HepG2 (cell line): ENCODE results near the gene RCBTB1. TPM values are rescaled to one million over a fixed set of nuclear protein-coding genes. Genes with fewer than 3 reads are reported as not detected.

Experiments
- ATAC-seq: fragments of 200-7000 bp; cut with Tn5 transposase; 3 replicates; pipeline ENCODE4 v1.9.1; 2020; ENCODE audit warnings: mild to moderate bottlenecking, moderate library complexity
- BruUV-seq: library from RNA; stranded (reverse); fragments of 400-500 nt; replicated peaks from 2 replicates; lab custom pipeline; 2021; lab: Mats Ljungman, UMichigan
- CTCF ChIA-PET: fragments of 300-600 bp; formaldehyde crosslinking; extraction: SDS; loops from one replicate; lab custom pipeline; 2021; ENCODE audit warnings: low total read pairs, inconsistent platforms, low intra/inter-chr PET ratio; lab: Yijun Ruan, JAX
- POLR2A ChIA-PET: fragments of 350-600 bp; sonication (Branson Sonifier 250); formaldehyde crosslinking; loops from one replicate; lab custom pipeline; 2020; ENCODE audit warnings: antibody characterized with exemption, inconsistent platforms; lab: Yijun Ruan, JAX
- DNase-seq: peaks from one replicate; pipeline ENCODE4 v3.0.0-alpha.2; 2015; ENCODE audit warnings: low spot score
- FAIRE-seq: peaks from 3 replicates; lab custom pipeline; 2011; peaks lifted over from hg19 to GRCh38; lab: Jason Lieb, UNC
- H2AFZ ChIP-seq: one replicate; pipeline ENCODE4 v1.6.1; 2011; ENCODE audit warnings: low read length, inconsistent platforms
- H3K27ac ChIP-seq: fragments of 300-600 bp; 3 replicates; pipeline ENCODE4 v1.8.0; 2011; ENCODE audit warnings: mixed run types, mild to moderate bottlenecking, mixed read lengths, low read length, inconsistent platforms; ENCODE audit not compliant: insufficient read depth; ENCODE audit errors: extremely low read length
- H3K27me3 ChIP-seq, 2 experiments: fragments of 200-600 bp in 1 of 2; 2 replicates in 1 of 2; 3 replicates in 1 of 2; pipeline versions ENCODE4 v1.6.0 to v1.8.0; 2011; ENCODE audit warnings: low read length in 2 of 2, mild to moderate bottlenecking in 2 of 2, moderate library complexity in 2 of 2, inconsistent platforms in 1 of 2; ENCODE audit not compliant: insufficient read depth in 2 of 2, control insufficient read depth in 1 of 2
- H3K36me3 ChIP-seq, 2 experiments: fragments of 200-600 bp in 1 of 2; replicated peaks in 1 of 2; 2 replicates in 1 of 2; 3 replicates in 1 of 2; pipeline versions ENCODE4 v1.5.1 to v1.8.0; 2011; ENCODE audit warnings: low read length in 2 of 2, inconsistent platforms in 1 of 2; ENCODE audit not compliant: insufficient read depth in 2 of 2, control insufficient read depth in 1 of 2
- H3K4me1 ChIP-seq: 2 replicates; pipeline ENCODE4 v1.5.1; 2012; ENCODE audit warnings: low read length, inconsistent platforms; ENCODE audit not compliant: insufficient read depth
- H3K4me2 ChIP-seq: 2 replicates; pipeline ENCODE4 v1.6.0; 2011; ENCODE audit warnings: low read depth, low read length, inconsistent platforms
- H3K4me3 ChIP-seq, 3 experiments: fragments of 200-600 bp in 1 of 3; sonication (generic), shearing (Covaris generic) in 1 of 3; replicated peaks in 1 of 3; 2 replicates each; pipeline ENCODE4 v1.5.1; 2011 to 2016; ENCODE audit warnings: low read length in 3 of 3, inconsistent platforms in 2 of 3, low read depth in 2 of 3, mild to moderate bottlenecking in 2 of 3, control low read depth in 1 of 3, mixed read lengths in 1 of 3; ENCODE audit not compliant: insufficient read depth in 1 of 3
- H3K79me2 ChIP-seq: one replicate; pipeline ENCODE4 v1.6.1; 2011; ENCODE audit warnings: low read length, inconsistent platforms; ENCODE audit not compliant: insufficient read depth
- H3K9ac ChIP-seq: 2 replicates; pipeline ENCODE4 v1.6.0; 2011; ENCODE audit warnings: mild to moderate bottlenecking, low read depth, low read length, inconsistent platforms; ENCODE audit not compliant: insufficient read depth
- H3K9me3 ChIP-seq: 2 replicates; pipeline ENCODE4 v1.5.1; 2012; ENCODE audit warnings: mild to moderate bottlenecking, low read length
- H4K20me1 ChIP-seq: 2 replicates; pipeline ENCODE4 v1.6.0; 2011; ENCODE audit warnings: inconsistent platforms, mild to moderate bottlenecking, low read length, moderate library complexity; ENCODE audit not compliant: insufficient read depth
- FOXA1 ChIP-seq, 2 experiments: fragments of 450-650 bp in 1 of 2; sonication (generic) in 1 of 2; formaldehyde crosslinking in 1 of 2; IDR thresholded peaks; 2 replicates each; pipeline versions ENCODE4 v1.4.0 to v1.6.1; 2016 to 2020; ENCODE audit warnings: missing genetic modification reagents in 1 of 2
- TP53 ChIP-seq: sonication (generic); formaldehyde crosslinking; conservative IDR thresholded peaks from 2 replicates; pipeline ENCODE4 v1.4.0; 2020; ENCODE audit warnings: missing genetic modification reagents
- ZNF33A ChIP-seq: sonication (generic); formaldehyde crosslinking; IDR thresholded peaks from 2 replicates; pipeline ENCODE4 v1.5.1; 2020; ENCODE audit warnings: missing genetic modification reagents, mild to moderate bottlenecking, moderate library complexity, borderline replicate concordance
- ZNF878 ChIP-seq: sonication (generic); formaldehyde crosslinking; IDR thresholded peaks from 2 replicates; pipeline ENCODE4 v1.8.1; 2023; ENCODE audit warnings: mild to moderate bottlenecking, missing genetic modification reagents, moderate library complexity
- WGBS: methylation state at CpG from one replicate; pipeline ENCODE4 v1.1.6; 2017; ENCODE audit warnings: low lambda C conversion rate; 5-methylcytosine and 5-hydroxymethylcytosine counted together
- in situ Hi-C: cut with HindIII; loops from 2 replicates; pipeline ENCODE4 v1.10.0; 2017; ENCODE audit warnings: low pct_unique_long_range_greater_than_20kb; ENCODE audit not compliant: extremely low pct_ligation_motif_present
- intact Hi-C: fragments of 100-400 bp; cut with micrococcal nuclease; formaldehyde crosslinking; loops from one replicate; pipeline ENCODE4 v1.10.0; 2022; ENCODE audit not compliant: unreplicated experiment
- polyA plus RNA-seq, 8 experiments: library from polyadenylated mRNA; depleted of rRNA in 3 of 8; stranded (reverse) in 7 of 8; unstranded in 1 of 8; fragments of >200 nt; fragmentation: Illumina TruSeq in 4 of 8; extraction: Trizol in 4 of 8; gene quantifications; 2 replicates each; pipeline versions ENCODE4 v1.2.1 to v1.2.3, GENCODE V29; 2011 to 2016; ENCODE audit warnings: low read depth in 4 of 8, missing spikeins in 1 of 8, mixed read lengths in 1 of 8; ENCODE audit not compliant: insufficient read depth in 1 of 8
- total RNA-seq, 5 experiments: library from RNA; depleted of rRNA; stranded (reverse); fragments of >200 nt; fragmentation: Illumina TruSeq; extraction: Trizol; gene quantifications; 2 replicates each; pipeline ENCODE4 v1.2.3, GENCODE V29; 2016; ENCODE audit warnings: low read depth in 1 of 5
- TF ChIP-seq, protein P1 (sequence below), 2 experiments: sonication (generic) in 1 of 2; formaldehyde crosslinking in 1 of 2; IDR thresholded peaks; 2 replicates each; pipeline versions ENCODE4 v1.6.1 to v1.9.0; 2014 to 2022; ENCODE audit warnings: antibody characterized with exemption in 1 of 2, borderline replicate concordance in 1 of 2, inconsistent platforms in 1 of 2, low read depth in 1 of 2, missing genetic modification reagents in 1 of 2

Gene RCBTB1
- total and polyA plus RNA-seq, 2 of the 13 experiments (the other 11 are each of a cell fraction or from before 2014, with no cell fraction given) = 13.4 to 21.6 TPM

- no peaks in the 10 kb centered on the region for H4K20me1 ChIP-seq
- no peaks in the 10 kb centered on the region for H3K27me3 ChIP-seq
- H3K4me2 ChIP-seq = no peak overlapping the region
- no peaks in the 10 kb centered on the region for H3K79me2 ChIP-seq
- H3K36me3 ChIP-seq = peaks cover 12 to 50% of the 10 kb centered on the region in 2 experiments
- 88% methylated on average over 4 of the region's 4 CpGs for whole genome bisulfite sequencing
- ChIA-PET CTCF (no interaction called here), POLR2A (no interaction called here)
- in situ Hi-C loops (no loop called here), intact Hi-C loops (no loop called here)
- TF ChIP-seq FOXA1 (IDR thresholded peaks at IDR 0.05) (no peak), FOXA1 (CRISPR knock-in tag; IDR thresholded peaks at IDR 0.05) (no peak), TP53 (no peak), ZNF33A (CRISPR knock-in tag) (no peak), ZNF878 (CRISPR knock-in tag) (no peak)
- TF ChIP-seq, protein P1, sequence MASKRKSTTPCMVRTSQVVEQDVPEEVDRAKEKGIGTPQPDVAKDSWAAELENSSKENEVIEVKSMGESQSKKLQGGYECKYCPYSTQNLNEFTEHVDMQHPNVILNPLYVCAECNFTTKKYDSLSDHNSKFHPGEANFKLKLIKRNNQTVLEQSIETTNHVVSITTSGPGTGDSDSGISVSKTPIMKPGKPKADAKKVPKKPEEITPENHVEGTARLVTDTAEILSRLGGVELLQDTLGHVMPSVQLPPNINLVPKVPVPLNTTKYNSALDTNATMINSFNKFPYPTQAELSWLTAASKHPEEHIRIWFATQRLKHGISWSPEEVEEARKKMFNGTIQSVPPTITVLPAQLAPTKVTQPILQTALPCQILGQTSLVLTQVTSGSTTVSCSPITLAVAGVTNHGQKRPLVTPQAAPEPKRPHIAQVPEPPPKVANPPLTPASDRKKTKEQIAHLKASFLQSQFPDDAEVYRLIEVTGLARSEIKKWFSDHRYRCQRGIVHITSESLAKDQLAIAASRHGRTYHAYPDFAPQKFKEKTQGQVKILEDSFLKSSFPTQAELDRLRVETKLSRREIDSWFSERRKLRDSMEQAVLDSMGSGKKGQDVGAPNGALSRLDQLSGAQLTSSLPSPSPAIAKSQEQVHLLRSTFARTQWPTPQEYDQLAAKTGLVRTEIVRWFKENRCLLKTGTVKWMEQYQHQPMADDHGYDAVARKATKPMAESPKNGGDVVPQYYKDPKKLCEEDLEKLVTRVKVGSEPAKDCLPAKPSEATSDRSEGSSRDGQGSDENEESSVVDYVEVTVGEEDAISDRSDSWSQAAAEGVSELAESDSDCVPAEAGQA (IDR thresholded peaks at IDR 0.05; ENCODE audit: low read depth) = no peak
- TF ChIP-seq, protein P1 (CRISPR knock-in tag; IDR thresholded peaks at IDR 0.05; ENCODE audit: borderline replicate concordance) = no peak
- BruUV-seq = no TSS peak
- no peak overlapping the region for H3K9ac ChIP-seq
- H2AFZ ChIP-seq = no peak overlapping the region
- no peaks in the 10 kb centered on the region for H3K9me3 ChIP-seq
- FAIRE-seq (no peak), ATAC-seq (no peak), DNase-seq (no peak)
- H3K27ac ChIP-seq = no peak overlapping the region
- H3K4me1 ChIP-seq = peaks cover 6% of the 10 kb centered on the region
- no peak overlapping the region for H3K4me3 ChIP-seq
These were observed 39.7 kb downstream of the RCBTB1 start for GRCh38 chr13:49545661-49546060.
